MM.1S (cell line): ENCODE results near the gene IMMP2L.

Source experiments
- EZH2 ChIP-seq: fragments of 300-600 bp; sonication (generic); optimal IDR thresholded peaks from 2 replicates; pipeline ENCODE3; 2017; ENCODE audit warnings: low read depth, mild to moderate bottlenecking, antibody characterized with exemption, low read length, mixed read lengths
- EZH2phosphoT487 ChIP-seq: fragments of 300-600 bp; sonication (generic); IDR thresholded peaks from 2 replicates; pipeline ENCODE4 v1.6.1; 2018; ENCODE audit warnings: antibody characterized with exemption, low read length
- TF ChIP-seq, protein P1 (sequence below): fragments of 300-600 bp; sonication (generic); IDR thresholded peaks from 2 replicates; pipeline ENCODE4 v1.5.1; 2016; ENCODE audit warnings: antibody characterized with exemption, low read length, mixed read lengths

DNA sequence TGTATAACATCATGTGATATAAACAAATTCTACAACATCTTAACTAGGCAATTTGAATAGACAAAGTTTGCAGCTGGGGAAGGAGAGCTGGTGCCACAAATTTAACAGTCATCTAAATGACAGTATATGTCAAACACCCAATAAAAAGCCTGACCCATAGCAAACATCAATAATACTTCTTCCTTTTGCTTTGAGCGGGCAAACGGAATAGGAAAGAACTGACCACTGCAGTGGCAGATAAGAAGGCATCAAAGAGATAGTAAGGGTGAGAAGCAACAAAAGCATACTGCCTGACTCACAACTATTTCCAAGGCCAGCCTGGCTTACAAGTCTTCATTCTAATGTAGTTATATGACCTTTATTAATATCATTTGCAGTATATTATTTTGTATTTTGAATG is 371.5 kb downstream of the IMMP2L start:
- TF ChIP-seq, protein P1, sequence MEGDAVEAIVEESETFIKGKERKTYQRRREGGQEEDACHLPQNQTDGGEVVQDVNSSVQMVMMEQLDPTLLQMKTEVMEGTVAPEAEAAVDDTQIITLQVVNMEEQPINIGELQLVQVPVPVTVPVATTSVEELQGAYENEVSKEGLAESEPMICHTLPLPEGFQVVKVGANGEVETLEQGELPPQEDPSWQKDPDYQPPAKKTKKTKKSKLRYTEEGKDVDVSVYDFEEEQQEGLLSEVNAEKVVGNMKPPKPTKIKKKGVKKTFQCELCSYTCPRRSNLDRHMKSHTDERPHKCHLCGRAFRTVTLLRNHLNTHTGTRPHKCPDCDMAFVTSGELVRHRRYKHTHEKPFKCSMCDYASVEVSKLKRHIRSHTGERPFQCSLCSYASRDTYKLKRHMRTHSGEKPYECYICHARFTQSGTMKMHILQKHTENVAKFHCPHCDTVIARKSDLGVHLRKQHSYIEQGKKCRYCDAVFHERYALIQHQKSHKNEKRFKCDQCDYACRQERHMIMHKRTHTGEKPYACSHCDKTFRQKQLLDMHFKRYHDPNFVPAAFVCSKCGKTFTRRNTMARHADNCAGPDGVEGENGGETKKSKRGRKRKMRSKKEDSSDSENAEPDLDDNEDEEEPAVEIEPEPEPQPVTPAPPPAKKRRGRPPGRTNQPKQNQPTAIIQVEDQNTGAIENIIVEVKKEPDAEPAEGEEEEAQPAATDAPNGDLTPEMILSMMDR: no peak
- TF ChIP-seq EZH2 (no peak), EZH2phosphoT487 (no peak)
